GM10266 (cell line): ENCODE results near the gene CTRL.

Source experiments
- DNase-seq: peaks from one replicate; pipeline ENCODE4 v3.0.0; 2012; ENCODE audit errors: extremely low spot score
- TF ChIP-seq, protein P1 (sequence below): IDR thresholded peaks from 2 replicates; pipeline ENCODE4 v1.5.1; 2012; ENCODE audit warnings: mild to moderate bottlenecking, low read depth; ENCODE audit not compliant: control insufficient read depth, insufficient read depth; ENCODE audit errors: missing control alignments

The CTRL gene

DNA sequence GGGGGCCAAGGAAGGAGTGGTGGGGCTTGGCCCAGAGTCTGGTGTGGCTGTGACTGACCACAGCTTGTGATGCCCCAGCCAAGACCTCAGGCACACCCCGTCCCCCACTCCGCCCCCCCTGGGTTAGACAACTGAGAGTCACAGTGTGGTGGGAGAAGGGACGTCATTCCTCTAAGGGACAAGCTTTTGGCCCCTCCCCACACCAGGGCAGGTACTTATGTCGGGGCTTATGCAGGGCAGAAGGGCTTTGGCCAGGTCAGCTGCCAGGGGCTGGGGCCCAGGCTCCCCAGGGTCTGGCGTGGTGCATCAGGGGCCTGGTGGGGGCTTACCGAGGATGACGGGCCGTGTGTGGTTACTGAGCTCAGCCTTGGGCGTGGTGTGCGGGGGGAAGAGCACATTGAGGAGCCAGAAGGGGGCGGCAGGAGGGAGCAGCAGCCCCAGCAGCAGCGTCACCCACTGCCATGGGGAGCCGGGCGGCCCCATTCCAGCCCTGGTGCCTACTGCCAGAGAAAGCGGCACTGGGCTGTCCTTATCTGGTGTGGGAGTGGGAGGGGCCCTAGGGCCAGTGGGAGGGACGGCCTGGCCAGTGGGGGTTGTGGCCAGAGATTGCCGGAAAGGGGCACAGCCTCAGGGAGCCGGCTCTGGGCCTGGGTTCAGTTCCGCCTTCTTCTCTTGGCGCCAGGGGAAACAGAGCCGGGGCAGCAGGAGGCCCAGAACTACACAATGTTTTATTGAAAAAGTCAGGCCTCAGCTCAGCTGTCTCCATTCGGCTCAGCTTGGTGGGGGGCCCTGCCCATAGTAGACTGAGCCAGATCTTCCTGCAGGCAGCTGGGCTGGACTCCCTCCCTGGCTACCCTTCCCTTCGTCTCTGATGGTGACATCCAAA, 12.2 kb upstream of the CTRL start, which contains the start of gene LCAT:
LCAT (minus strand) TSS at position 502 of the 886 bp plus-strand sequence; CDS start at position 483, 19 bp downstream.
- DNase-seq = no peak
- TF ChIP-seq, protein P1, sequence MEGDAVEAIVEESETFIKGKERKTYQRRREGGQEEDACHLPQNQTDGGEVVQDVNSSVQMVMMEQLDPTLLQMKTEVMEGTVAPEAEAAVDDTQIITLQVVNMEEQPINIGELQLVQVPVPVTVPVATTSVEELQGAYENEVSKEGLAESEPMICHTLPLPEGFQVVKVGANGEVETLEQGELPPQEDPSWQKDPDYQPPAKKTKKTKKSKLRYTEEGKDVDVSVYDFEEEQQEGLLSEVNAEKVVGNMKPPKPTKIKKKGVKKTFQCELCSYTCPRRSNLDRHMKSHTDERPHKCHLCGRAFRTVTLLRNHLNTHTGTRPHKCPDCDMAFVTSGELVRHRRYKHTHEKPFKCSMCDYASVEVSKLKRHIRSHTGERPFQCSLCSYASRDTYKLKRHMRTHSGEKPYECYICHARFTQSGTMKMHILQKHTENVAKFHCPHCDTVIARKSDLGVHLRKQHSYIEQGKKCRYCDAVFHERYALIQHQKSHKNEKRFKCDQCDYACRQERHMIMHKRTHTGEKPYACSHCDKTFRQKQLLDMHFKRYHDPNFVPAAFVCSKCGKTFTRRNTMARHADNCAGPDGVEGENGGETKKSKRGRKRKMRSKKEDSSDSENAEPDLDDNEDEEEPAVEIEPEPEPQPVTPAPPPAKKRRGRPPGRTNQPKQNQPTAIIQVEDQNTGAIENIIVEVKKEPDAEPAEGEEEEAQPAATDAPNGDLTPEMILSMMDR = no peak

DNA sequence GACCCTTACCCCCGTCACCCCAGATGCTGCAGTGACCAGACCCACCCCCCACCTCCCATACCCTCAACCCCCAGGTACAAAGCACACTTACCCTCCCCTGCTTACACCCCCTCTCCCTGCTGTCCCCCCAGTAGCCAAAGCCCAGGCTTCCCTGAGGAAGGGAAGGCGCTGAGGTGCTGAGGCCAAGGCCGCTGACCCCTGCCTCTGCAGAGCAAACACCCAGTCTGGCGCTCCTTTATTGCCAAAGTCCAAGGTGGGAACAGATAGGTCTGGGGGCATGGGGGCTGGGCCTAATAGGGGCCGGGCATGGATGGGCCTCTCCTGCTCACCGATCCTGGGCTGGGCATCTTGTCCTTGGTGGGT, 11.6 kb upstream of the CTRL start:
- TF ChIP-seq, protein P1 = no peak

DNA sequence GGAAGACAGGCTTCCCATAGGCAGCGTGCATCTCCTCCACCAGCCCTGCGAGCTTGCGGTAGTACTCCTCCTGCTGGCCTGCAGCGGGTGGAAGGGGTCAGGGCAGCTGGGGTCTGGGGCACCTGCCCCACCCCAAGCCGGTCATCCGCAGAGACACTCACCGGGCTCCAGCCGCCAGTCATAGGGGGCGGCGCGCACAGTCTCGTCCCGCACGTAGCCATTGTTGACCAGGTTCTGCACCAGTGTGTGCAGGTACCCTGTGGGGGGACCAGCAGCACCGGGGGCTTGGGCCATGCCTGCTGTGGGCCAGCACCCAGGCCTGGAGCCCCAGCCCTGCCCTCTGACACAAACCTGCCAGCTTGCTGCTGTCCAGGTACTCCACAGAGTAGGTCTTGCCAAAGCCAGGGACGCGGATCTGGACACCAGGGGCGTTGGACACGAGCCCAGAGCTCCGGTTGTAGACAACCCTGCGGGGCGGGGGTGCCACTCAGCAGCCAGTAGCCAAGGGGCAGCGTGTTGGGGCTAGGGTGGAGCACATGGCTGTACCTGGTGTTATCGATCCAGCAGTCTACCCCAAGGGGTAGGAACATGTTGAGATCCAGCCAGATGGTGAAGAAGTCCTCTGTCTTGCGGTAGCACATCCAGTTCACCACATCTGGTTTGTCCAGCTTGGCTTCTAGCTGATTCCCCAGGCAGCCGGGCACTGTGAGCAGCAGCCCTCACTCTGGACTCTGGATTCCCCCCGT, 11.0 kb upstream of the CTRL start:
- TF ChIP-seq, protein P1 = no peak
- DNase-seq = no peak

More for the DNA sequence above, 11.6 kb upstream of the CTRL start:
- DNase-seq = no peak

DNA sequence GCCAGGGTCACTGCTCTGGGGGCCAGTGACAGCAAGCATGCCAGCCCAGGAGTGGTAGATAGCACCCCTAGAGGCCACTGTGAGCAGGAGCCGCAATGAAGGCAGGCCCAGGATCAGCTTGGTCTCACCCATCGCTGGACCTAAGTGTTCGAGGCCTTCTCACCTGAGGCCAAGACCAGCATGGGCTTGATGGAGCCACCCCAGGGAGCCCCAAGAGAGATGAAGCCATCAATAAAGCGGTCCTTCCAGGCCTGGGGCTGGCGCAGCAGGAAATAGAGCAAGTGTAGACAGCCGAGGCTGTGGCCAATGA, 10.5 kb upstream of the CTRL start:
- DNase-seq = peak; percentile 76
- TF ChIP-seq, protein P1 = peak; percentile 79

DNA sequence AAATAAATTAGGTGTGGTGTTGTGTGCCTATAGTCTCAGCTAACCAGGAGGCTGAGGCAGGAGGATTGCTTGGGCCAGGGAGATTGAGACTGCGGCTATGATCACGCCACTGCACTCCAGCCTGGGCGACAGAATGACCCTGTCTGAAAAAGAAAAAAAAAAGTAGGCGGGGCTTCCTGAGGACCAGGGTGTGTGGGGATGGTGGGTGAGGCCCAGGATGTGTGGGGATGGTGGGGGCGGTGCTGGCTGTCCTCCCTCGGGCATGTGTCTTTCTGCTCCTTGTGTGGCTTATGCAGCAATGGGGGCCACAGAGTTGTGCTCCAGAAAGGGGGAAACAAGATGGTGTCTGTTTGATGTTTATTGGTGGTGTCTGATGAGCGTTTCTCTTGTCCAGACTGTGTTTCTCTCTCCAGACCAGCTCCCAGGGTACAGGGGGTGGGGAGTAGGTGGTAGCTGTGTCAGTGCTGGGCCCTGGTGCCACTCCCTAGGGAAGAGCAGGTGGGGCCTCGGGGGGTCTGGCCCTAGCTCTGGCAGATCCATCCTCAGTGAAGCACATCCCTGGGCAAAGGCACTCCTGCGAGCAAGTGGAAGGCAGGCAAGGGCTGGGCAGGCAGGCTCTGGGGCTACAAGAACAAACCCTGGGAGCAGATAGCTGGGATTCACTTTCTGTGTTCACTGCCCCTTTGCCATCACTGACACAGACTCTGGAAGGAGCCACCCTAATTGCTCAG, 10.0 kb upstream of the CTRL start:
- DNase-seq = peak; percentile 21

DNA sequence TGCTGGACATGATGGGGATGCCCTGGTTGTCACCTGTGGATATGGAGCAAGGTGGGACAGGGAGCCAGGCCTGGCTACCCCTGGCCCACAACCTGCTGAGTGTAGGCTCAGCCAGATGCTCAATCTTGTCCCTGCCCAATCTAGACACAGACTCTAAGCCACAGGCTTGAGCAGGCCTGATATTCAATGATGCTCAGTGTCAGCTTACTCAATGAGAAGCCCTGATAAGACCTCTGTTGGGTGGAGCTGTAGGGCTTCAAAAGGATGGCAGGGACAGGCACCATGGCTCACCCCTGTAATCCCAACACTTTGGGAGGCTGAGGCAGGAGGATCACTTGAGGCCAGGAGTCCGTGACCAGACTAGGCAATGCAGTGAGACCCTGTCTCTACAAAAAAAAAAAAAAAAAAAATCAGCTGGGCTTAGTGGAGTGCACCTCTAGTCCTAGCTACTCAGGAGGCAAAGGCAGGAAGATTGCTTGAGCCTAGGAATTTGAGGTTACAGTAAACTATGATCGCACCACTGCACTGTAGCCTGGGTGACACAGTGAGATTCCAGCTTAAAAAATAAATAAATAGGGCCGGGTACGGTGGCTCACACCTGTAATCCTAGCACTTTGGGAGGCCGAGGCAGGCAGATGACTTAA, 8.9 kb upstream of the CTRL start:
- DNase-seq = no peak
- TF ChIP-seq, protein P1 = no peak

More for the DNA sequence above, 10.0 kb upstream of the CTRL start:
- TF ChIP-seq, protein P1 = no peak
